Measurements from ENCODE around the gene DNA2. TPM values are rescaled to one million over a fixed set of nuclear protein-coding genes. Genes with fewer than 3 reads are reported as not detected.
"Not testable (repeated sequence)": the region's sequence is repeated elsewhere in the genome, so short reads cannot be mapped to it uniquely, and the experiment has no call there.

Gene DNA2
- total and polyA plus RNA-seq, 2 experiments from 2014 or later, result 3.4 to 8.1 TPM

DNA sequence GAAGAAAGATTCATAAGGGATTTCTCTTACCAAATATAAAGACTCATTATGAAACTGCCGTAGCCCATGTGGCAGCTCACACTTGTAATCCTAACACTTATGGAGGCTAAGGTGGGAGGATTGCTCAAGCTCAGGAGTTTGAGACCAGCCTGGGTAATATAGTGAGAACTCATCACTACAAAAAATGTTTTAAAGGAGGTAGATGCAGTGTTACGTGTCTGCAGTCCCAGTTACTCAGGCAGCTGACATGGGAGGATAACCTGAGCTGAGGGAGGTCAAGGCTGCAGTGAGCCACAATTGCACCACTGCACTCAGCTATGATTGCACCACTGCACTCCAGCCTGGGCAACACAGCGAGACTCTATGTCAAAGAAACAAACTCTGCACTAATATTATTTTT lies 18.1 kb upstream of the DNA2 start:
- no peaks in the 10 kb centered on the region for H3K9me3 ChIP-seq (ENCODE audit: low read depth)
- peak in 1 of 2 donors; percentile 12 for DNase-seq (ENCODE audit: low read depth in 1 of 2, low spot score in 1 of 2)
- no peak overlapping the region for H3K27ac ChIP-seq
- H3K27me3 ChIP-seq, result no peaks in the 10 kb centered on the region
- TF ChIP-seq, protein P1, sequence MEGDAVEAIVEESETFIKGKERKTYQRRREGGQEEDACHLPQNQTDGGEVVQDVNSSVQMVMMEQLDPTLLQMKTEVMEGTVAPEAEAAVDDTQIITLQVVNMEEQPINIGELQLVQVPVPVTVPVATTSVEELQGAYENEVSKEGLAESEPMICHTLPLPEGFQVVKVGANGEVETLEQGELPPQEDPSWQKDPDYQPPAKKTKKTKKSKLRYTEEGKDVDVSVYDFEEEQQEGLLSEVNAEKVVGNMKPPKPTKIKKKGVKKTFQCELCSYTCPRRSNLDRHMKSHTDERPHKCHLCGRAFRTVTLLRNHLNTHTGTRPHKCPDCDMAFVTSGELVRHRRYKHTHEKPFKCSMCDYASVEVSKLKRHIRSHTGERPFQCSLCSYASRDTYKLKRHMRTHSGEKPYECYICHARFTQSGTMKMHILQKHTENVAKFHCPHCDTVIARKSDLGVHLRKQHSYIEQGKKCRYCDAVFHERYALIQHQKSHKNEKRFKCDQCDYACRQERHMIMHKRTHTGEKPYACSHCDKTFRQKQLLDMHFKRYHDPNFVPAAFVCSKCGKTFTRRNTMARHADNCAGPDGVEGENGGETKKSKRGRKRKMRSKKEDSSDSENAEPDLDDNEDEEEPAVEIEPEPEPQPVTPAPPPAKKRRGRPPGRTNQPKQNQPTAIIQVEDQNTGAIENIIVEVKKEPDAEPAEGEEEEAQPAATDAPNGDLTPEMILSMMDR (IDR thresholded peaks at IDR 0.05; ENCODE audit: low read depth, low read length), result no peak
- H3K4me1 ChIP-seq (ENCODE audit: low read depth), result no peaks in the 10 kb centered on the region
- no peak overlapping the region for H3K4me3 ChIP-seq
- peaks cover 23% of the 10 kb centered on the region for H3K36me3 ChIP-seq

DNA sequence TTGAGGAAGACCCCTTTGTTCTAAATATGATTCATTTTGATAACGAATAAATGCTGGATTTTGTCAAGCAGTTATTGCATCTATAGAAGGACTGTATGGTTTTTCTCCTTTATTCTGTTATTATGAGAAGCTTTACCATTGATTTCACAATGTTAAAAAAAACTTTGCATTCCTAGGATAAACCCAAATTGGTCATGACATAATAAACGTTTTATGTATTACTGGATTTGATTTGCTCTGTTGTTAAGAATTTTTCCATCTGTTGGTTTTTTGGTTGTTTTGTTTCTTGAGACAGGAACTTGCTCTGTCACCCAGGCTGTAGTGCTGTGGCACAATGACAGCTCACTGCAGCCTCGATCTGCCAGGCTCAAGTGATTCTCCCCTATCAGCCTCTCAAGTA lies 2.2 kb upstream of the DNA2 start:
- H3K27me3 ChIP-seq, result no peaks in the 10 kb centered on the region
- TF ChIP-seq, protein P1 (IDR thresholded peaks at IDR 0.05; ENCODE audit: low read depth, low read length), result no peak
- no peaks in the 10 kb centered on the region for H3K36me3 ChIP-seq
- no peak for DNase-seq (ENCODE audit: low read depth in 1 of 2, low spot score in 1 of 2)
- no peaks in the 10 kb centered on the region for H3K4me1 ChIP-seq (ENCODE audit: low read depth)
- H3K27ac ChIP-seq, result no peak overlapping the region
- H3K9me3 ChIP-seq (ENCODE audit: low read depth), result no peaks in the 10 kb centered on the region
- H3K4me3 ChIP-seq, result no peak overlapping the region

DNA sequence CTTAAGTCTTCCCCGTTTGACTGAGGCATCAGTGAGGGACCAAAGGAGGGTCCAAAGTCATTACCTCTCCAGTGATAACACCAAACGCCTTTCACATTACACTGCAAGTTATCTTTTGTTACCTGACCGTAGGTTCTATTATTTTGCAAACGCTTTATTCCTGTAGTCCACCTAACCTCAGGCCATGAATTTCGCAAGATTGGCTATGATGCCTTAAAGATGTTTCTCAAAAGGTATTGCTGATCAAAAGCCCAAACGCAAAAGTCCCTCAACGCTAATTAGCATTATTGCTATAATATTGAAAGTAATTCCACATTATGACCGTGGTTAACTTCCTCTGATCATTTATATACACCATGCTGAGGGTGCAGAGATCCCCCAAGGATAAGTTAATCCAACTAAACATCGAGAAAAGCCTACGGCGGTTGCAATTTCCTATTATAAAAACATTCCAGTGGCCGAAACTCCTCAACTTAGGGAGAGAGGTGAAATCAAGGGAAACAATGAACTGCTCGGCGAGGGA lies 649 bp downstream of the DNA2 start:
- no peaks in the 10 kb centered on the region for H3K4me1 ChIP-seq (ENCODE audit: low read depth)
- TF ChIP-seq, protein P1 (IDR thresholded peaks at IDR 0.05; ENCODE audit: low read depth, low read length), result no peak
- peaks cover 11% of the 10 kb centered on the region for H3K36me3 ChIP-seq
- H3K27me3 ChIP-seq, result no peaks in the 10 kb centered on the region
- DNase-seq (ENCODE audit: low read depth in 1 of 2, low spot score in 1 of 2), result no peak
- H3K9me3 ChIP-seq (ENCODE audit: low read depth), result no peaks in the 10 kb centered on the region
- H3K4me3 ChIP-seq, result peak overlapping the region; percentile 64
- H3K27ac ChIP-seq, result peak overlapping the region; percentile 77

DNA sequence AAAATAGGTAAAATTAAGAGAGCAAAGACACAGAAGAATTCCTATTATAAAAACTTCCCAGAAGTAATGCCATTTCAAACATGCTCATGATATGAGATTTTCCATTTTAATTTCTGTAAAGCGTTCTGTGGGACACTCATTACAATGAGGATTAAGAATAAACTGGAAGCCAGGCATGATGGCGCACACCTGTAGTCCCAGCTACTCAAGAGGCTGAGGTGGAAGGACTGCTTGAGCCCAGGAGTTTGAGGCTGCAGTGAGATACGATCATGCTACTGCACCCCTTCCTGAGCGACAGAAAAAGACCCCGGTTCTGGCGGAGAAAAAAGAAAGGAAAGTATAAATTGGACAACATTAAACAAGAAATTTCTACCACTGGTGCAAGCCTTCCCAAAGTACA lies 1.5 kb downstream of the DNA2 start:
- H3K4me3 ChIP-seq, result peak overlapping the region; percentile 64
- no peak for DNase-seq (ENCODE audit: low read depth in 1 of 2, low spot score in 1 of 2)
- no peaks in the 10 kb centered on the region for H3K9me3 ChIP-seq (ENCODE audit: low read depth)
- no peaks in the 10 kb centered on the region for H3K4me1 ChIP-seq (ENCODE audit: low read depth)
- H3K27me3 ChIP-seq, result no peaks in the 10 kb centered on the region
- H3K27ac ChIP-seq, result no peak overlapping the region
- TF ChIP-seq, protein P1 (IDR thresholded peaks at IDR 0.05; ENCODE audit: low read depth, low read length), result no peak
- peaks cover 15% of the 10 kb centered on the region for H3K36me3 ChIP-seq

DNA sequence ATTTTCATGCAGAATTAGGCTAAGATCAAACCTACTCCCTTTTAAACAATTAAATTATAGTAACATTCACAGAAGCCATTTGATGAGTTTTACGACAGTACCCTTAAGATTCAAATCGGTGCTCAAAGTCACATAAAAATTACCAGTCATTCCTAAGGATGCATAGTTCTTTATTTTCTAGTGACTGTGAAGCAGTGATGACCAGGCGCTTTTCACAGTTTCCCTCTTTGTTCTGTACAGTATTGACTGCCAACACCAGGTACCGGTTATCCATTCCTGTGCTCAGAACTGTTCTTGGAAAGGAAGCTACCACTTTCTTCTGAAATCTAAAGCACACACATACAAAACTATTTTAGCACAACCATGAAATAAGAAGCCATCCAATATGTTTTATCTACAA lies 1.9 kb downstream of the DNA2 start:
- Histone ChIP-seq H3K9me3 (ENCODE audit: low read depth) (no peaks in the 10 kb centered on the region), H3K27ac (no peak overlapping the region), H3K4me1 (ENCODE audit: low read depth) (no peaks in the 10 kb centered on the region), H3K36me3 (peaks cover 17% of the 10 kb centered on the region), H3K27me3 (no peaks in the 10 kb centered on the region), H3K4me3 (peak overlapping the region; percentile 64)
- no peak for DNase-seq (ENCODE audit: low read depth in 1 of 2, low spot score in 1 of 2)
- TF ChIP-seq, protein P1 (IDR thresholded peaks at IDR 0.05; ENCODE audit: low read depth, low read length), result no peak

GRCh38 chr10:68464729-68465128 lies 7.0 kb downstream of the DNA2 start:
- H3K36me3 ChIP-seq, result peaks cover 17% of the 10 kb centered on the region
- H3K9me3 ChIP-seq (ENCODE audit: low read depth), result not testable (repeated sequence)

More at GRCh38 chr10:68464729-68465128, 7.0 kb downstream of the DNA2 start:
- H3K4me3 ChIP-seq; H3K27ac ChIP-seq; DNase-seq (ENCODE audit: low read depth in 1 of 2, low spot score in 1 of 2); H3K27me3 ChIP-seq; H3K4me1 ChIP-seq (ENCODE audit: low read depth): not testable (repeated sequence)
